Activated CD4-positive, CD25-positive, alpha-beta regulatory T cell treated with anti-CD3 and anti-CD28 coated beads, Interleukin-2, amount 50 U/mL, for 16 hours (primary cell): ENCODE results near the gene CRYBB1.

Source experiments
- DNase-seq: peaks from one replicate; pipeline ENCODE4 v3.0.0-alpha.2; 2020; ENCODE audit warnings: low read depth, low spot score

The CRYBB1 gene

GRCh38 chr22:26577081-26577480 is 40.7 kb downstream of the CRYBB1 start:
- DNase-seq: no peak

GRCh38 chr22:26576026-26576680 is 41.7 kb downstream of the CRYBB1 start:
- DNase-seq: no peak

GRCh38 chr22:26574001-26574723 is 43.7 kb downstream of the CRYBB1 start:
- DNase-seq: no peak

DNA sequence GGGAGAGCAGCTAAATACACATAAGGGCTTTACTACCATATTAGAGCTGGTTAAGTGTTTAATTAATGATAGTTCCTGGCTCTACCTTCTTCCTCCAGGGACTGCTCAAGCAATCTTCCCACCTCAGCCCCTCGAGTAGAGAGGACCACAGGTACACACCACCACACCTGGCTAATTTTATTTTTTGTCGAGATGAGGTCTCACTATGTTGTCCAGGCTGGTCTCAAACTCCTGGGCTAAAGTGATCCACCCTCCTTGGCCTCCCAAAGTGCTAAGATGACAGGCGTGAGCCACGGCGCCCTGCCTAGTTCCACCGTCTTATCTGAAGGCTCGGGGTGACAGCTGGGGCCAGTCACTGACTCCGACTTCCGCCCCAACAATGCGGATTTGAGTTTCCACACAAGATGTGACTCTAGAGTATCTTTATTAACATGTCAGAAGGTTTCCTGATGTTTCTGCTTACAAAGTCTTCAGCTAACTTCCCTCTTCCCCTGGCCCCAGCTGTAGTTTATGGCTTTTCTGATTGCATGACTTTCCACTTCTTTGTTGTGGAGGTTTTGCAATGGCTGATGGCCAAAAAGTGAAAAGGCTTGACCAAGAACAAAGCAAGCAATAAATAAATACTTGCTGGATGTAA is 44.7 kb downstream of the CRYBB1 start:
- no peak for DNase-seq

- no peak for DNase-seq
These were observed 46.8 kb downstream of the CRYBB1 start for GRCh38 chr22:26570864-26571525.

DNA sequence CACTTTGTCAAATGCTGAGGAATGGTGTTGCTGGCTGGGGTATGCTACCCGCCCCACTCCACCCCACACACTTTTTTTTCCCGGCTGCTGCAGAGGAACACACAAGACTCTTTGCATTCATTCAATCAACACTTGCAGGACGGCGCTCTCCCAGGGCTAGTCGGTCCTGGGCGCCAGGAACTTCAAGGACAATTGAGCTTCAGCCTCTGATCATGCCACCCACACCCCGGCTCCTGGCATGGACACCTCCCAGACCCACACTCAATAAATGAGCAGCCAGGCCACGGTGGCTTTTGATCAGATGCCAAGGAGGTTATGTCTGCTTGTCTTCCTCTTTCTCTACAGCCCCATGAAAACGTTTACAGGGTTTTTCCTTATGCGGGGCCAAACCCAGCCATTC is 47.7 kb downstream of the CRYBB1 start:
- no peak for DNase-seq

DNA sequence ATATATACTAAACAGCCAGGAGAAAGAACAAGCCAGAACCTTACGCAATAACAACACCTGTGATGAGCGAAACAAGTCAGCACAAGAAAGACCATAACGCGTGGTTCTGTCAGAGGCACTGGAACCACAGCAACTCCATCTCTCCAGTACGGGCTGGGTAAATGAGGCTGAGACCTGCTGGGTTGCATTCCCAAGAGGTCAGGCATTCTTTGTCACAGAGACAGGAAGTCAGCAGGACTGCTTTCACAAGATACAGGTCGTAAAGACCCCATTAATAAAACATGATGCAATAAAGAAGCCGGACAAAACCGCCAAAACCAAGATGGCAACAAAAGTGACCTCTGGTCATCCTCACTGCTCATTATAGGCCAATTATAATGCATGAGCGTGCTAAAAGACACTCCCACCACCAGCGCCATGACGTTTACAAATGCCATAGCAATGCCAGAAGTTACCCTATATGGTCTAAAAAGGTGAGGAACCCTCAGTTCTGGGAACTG is 49.6 kb downstream of the CRYBB1 start:
- no peak for DNase-seq

DNA sequence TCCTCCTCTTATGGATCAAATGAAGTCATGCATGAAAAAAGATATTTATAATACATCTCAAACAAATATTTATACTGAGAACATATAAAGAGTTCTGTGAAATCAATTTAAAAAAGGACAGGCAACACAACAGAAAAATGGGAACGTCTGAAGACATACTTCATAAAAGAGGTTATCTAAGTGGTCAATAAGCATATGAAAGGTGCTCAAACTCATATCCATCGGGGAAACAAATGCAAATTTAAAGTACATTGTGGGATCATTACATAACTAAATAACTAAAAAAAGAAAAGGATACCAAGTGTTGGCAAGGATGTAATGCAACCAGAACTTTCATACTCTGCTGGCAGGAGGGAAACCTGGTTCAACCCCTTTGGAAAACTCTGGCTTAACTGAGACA is 50.2 kb downstream of the CRYBB1 start:
- no peak for DNase-seq

GRCh38 chr22:26566994-26567393 is 50.8 kb downstream of the CRYBB1 start:
- DNase-seq: no peak

- DNase-seq: no peak
These were observed 51.9 kb downstream of the CRYBB1 start for GRCh38 chr22:26565889-26566288.

GRCh38 chr22:26565181-26565580 is 52.6 kb downstream of the CRYBB1 start:
- DNase-seq: no peak

- no peak for DNase-seq
These were observed 53.2 kb downstream of the CRYBB1 start for GRCh38 chr22:26564672-26565071.

DNA sequence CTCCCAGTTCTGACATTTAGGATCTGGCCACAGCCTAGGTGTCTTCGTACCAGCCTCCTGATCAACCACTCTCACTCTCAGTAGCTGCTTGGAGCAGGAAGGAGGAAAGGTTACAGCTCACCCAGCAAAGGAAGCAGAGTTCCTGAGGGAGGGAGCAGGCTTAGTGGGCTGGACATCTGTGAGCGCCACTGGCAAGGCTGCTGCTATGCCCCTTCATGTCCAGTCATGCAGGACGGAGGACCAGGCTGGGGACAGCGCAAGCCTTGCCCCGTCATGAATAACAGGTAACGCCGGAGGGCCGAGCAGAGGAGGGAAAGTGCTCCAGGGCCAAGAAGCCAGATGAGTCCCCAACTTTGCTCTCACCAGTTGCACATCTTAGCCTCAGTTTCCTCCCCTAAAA is 53.6 kb downstream of the CRYBB1 start:
- no peak for DNase-seq

- no peak for DNase-seq
These were observed 54.8 kb downstream of the CRYBB1 start for GRCh38 chr22:26563022-26563421.

DNA sequence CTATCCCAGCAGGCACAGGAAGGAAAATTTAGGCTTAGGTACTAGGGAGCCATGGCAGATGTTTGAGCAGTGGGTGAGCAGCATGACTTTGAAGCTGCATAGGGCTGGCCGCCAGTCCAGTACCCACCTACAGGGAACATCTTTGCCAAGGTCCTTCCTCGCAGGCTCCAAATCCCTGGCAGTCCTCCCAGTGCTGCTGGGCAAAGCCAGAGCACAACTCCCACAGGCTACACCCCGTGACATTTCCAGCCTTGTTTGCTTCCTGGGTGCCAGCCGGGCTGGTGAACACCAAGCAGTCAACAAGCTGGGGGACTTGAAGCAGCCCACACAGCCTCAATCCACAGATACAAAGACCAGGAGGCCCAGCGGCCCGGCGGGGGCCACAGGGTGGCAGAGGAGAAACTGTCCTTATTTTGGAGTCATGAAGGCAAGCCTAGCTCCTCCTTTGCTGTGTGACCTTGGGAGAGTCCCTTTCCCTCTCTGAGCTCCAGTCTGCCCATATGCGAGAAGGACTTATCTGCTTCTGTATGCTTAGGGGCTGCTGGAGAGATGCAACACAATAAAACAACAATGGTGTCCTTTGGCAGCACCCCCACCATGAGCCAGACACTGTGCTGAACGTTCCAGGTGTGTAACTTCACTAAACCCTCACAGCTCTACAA is 55.9 kb downstream of the CRYBB1 start:
- DNase-seq: no peak

DNA sequence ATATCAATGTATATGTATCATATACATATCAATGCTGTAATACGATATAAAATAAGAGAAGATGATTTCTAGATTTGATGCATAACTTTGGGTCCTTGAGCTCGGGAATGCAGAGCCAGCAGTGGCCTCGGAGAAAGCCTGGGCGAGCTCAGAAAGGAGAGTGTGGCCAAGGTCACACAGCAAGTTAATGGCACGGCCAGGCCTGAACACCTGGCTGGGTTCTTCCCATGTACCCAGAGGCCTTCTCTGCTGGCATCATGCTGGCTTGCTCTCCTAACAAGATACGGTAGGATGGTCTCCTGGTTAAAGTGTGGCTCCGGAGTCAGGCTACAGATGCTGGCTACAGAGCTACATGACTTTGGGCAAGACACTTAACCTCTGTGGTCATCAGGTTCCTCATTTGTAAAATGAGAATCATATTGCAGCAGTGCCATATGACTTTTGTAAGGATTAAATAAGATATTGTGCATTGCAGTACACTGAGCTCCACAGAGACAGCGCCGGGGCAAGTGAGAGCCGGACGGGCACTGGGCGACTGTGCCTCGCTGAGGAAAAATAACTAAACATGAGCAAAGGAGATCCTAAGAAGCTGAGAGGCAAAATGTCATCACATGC is 57.8 kb downstream of the CRYBB1 start:
- DNase-seq: no peak

GRCh38 chr22:26558248-26558895 is 59.5 kb downstream of the CRYBB1 start:
- DNase-seq: no peak

DNA sequence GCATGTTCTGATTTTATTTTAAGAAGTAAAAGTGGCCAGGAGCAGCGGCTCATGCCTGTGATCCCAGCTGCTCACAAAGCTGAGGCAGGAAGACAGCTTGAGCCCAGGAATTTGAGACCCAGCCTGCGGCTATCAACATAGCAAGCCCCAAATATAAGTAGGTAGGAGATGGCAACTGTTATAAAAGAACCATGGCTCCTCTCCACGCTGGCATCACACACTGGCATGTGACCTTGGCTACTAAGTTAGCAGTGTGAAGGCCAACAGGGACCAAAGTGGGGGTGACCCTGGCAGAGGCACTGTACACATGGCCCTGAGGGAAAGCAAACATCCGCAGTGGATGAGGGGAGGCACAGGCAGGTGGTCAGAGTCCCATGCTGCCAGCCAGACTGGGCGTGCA is 60.9 kb downstream of the CRYBB1 start:
- DNase-seq: no peak

GRCh38 chr22:26555478-26555877 is 62.3 kb downstream of the CRYBB1 start:
- no peak for DNase-seq

GRCh38 chr22:26554956-26555355 is 62.9 kb downstream of the CRYBB1 start:
- no peak for DNase-seq
